HG03460 (cell line): ENCODE data around the gene SHMT1.
"Not testable (repeated sequence)": the region's sequence is repeated elsewhere in the genome, so short reads cannot be mapped to it uniquely, and the experiment has no call there.

ENCODE experiments used
- ATAC-seq: cut with Tn5 transposase; IDR thresholded peaks from one replicate; pipeline ENCODE4 v1.9.1; 2021; ENCODE audit not compliant: unreplicated experiment

SHMT1 gene

DNA sequence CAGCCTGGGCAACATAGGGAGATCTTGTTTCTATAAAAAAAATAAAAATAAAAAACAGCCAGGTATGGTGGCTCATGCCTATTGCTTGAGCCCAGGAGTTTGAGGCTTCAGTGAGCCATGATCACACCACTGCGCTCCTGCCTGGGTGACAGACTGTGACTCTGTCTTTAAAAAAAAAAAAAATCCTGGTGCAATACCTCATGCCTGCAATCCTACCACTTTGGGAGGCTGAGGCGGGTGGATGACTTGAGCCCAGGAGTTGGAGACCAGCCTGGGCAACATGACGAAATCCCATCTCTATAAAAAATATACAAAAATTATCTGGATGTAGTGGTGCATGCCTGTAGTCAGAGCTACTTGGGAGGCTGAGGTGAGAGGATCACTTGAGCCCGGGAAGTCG is 15.3 kb upstream of the SHMT1 start:
- not testable (repeated sequence) for ATAC-seq

- no peak for ATAC-seq
Observed at GRCh38 chr17:18378205-18378505, 14.8 kb upstream of the SHMT1 start.

DNA sequence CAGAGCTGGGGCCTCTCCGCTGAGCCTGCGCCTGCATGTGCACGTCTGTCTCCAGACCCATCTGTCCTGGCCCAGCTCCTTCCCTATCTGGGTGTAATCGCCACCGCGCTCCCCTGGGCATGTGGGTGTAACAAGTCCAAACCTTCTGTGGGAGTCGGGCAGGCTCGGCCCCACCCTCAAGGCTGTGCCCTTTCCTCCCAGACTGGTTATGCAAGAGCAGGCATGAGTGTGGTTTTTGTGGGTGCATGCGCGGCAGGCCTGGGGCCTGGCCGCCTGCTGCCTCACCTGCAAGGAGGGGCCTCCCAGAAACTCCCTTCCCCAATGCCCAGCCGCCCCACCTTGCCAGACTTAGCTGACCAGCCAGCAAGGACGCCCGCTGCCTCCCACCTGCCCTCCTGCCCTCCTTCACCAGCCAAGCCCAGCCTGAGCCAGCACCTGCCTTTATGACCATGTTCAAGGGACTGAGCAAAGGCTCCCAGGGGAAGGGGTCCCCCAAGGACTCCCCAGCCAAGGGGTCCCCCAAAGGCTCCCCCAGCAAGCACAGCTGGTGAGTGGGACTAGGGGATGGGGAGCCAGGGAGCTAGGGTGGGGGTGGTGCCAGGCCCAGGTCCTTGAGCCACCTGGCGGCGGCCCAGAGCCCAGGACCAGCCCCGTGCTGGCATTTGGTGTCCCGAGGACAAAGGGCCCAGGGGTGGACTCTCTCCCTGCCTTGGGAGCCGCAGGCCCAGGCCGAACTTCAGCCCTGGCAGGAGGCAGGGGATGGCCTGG is 14.3 kb upstream of the SHMT1 start, which contains the start of gene EVPLL:
Gene EVPLL, plus strand, starts transcription at position 342 of the 768 bp plus-strand sequence. CDS start 3,160 bp downstream, outside the sequence.
- no peak for ATAC-seq

DNA sequence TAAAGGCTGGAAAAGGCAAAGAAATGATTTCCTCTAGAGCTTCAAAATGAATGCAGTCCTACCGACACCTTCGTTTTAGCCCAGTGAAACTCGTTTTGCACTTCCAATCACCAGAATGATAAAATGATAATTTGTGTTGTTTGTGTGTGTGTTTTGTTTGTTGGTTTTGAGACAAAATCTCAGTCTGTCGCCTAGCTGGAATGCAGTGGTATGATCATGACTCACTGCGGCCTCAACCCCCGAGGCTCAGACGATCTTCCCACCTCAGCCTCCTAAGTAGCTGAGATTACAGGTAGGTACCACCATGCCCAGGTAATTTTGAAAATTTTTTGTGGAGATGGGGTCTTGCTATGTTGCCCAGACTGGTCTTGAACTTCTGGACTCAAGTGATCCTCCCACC is 10.9 kb upstream of the SHMT1 start:
- no peak for ATAC-seq

DNA sequence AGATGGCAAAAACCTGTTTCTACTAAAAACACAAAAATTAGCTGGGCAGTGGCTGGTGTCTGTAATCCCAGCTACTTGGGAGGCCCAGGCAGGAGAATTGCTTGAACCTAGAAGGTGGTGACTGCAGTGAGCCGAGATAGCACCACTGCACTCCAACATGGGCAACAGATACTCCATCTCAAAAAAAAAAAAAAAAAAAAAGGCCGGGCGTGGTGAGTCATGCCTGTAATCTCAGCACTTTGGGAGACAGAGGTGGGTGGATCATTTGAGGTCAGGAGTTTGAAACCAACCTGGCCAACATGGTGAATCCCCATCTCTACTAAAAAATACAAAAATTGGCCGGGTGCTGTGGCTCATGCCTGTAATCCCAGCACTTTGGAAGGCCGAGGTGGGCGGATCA is 9.8 kb upstream of the SHMT1 start:
- not testable (repeated sequence) for ATAC-seq

- ATAC-seq = no peak
Observed at GRCh38 chr17:18371455-18371854, 8.1 kb upstream of the SHMT1 start.

- ATAC-seq = no peak
Observed at GRCh38 chr17:18370761-18371160, 7.4 kb upstream of the SHMT1 start.

- ATAC-seq = no peak
Observed at GRCh38 chr17:18368946-18369345, 5.6 kb upstream of the SHMT1 start.

DNA sequence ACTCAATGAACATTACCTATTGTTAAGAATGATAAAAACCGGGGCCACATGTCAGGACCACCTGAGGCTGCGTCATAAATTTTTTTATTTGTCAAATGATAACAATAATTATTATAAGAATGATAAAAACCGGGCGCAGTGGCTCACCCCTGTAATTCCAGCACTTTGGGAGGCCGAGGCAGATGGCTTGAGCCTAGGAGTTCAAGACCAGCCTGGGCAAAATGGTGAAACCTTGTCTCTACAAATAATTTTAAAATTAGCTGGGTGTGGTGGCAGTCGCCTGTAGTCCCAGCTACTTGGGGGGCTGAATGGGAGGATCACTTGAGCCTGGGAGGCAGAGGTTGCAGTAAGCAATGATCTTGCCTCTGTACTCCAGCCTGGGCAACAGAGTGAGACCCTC is 816 bp upstream of the SHMT1 start:
- no peak for ATAC-seq

DNA sequence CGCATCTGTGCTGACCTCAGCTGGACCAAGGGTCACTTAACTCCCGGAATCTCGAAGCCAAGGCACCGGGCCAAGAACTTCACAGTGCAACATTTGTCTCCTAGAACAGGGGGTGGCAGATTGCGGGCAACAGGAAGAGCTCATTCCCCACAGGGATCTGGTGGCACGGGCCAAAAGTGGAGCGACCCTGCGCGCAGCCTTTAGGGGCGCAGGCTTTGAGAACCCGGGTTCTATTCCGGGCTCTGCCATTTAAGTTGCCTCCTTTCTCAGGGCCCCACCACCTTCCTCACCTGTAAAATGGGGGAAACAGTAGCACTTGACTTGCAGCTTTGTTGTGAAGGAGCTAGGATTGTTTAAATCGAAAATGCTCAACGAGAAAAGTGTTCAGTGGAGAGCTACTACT is 651 bp downstream of the SHMT1 start:
- no peak for ATAC-seq

DNA sequence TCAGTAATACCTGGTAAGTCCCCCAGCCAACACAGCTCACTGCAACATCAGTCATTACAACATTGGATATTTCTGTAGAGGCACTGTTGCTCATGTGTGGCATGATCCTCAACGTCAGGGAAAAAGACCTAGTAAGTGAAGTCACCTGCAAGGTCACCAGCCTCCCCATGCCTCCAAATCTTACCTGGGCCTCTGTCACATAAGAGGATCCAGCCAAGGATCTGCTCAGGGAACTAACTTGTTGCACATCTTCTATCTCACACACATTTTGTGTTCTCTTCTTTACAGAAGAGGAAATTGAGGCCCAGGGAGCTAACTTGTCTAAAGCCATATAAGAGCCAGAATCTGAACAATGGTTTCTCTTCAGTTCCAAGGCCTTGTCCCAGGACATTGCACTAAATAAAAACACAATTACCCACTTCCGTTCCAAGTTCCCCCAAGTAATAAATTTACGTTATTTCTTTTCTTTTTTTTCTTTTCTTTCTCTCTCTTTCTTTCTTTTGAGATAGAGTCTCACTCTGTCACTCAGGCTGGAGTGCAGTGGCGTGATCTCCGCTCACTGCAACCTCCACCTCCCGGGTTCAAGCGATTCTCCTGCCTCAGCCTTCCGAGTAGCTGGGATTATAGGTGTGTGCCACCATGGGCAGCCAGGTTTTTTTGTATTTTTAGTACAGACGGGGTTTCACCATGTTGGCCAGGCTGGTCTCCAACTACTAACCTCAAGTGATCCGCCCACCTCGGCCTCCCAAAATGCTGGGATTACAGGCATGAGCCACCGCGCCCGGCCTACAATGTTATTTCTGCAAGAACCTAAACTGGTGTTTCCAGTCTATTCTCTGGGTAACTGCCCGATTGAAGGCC is 1.3 kb downstream of the SHMT1 start:
- no peak for ATAC-seq

DNA sequence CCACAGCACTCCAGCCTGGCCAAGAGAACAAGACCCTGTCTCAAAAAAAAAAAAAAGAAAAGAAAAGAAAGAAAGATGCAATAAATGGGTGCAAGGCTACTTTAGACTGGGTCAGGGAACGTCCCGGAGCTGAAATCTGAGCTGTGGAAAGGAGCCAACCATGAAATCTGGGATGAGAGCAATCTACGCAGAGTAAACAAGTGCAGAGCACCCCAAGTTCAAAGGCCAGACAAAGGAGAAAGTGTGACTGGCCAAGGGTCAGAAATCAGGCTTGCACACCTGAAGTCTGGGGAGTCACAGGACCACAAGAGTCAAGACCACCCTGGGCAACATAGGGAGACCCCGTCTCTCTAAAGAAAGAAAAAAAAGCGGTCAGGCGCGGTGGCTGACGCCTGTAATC is 2.8 kb downstream of the SHMT1 start:
- ATAC-seq = no peak

- no peak for ATAC-seq
Observed at GRCh38 chr17:18356624-18357023, 6.7 kb downstream of the SHMT1 start.

- ATAC-seq = no peak
Observed at GRCh38 chr17:18353541-18353940, 9.8 kb downstream of the SHMT1 start.

GRCh38 chr17:18344021-18344420 is 19.3 kb downstream of the SHMT1 start:
- ATAC-seq = no peak

- no peak for ATAC-seq
Observed at GRCh38 chr17:18339933-18340332, 23.4 kb downstream of the SHMT1 start.

GRCh38 chr17:18338158-18338557 is 25.2 kb downstream of the SHMT1 start:
- not testable (repeated sequence) for ATAC-seq

GRCh38 chr17:18332909-18333489 is 30.4 kb downstream of the SHMT1 start:
- ATAC-seq = no peak

DNA sequence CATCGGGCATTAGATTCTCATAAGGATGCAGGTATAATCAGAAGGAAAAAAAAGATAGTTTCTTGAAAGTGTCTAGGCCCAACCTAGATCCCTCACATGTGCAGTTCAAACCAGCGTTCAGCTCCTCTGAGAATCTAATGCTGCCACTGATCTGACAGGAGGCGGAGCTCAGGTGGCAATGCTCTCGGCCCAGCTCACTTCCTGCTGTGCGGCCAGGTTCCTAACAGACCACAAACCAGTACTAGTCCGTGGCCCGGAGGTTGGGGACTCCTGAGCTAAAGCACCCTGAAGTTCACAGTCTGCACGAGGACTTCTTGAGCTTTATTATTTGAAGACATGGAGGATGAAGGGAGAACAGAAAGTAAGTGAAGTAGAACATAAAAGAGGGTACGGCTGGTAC is 31.5 kb downstream of the SHMT1 start:
- no peak for ATAC-seq

GRCh38 chr17:18328643-18329204 is 34.6 kb downstream of the SHMT1 start:
- ATAC-seq = no peak

DNA sequence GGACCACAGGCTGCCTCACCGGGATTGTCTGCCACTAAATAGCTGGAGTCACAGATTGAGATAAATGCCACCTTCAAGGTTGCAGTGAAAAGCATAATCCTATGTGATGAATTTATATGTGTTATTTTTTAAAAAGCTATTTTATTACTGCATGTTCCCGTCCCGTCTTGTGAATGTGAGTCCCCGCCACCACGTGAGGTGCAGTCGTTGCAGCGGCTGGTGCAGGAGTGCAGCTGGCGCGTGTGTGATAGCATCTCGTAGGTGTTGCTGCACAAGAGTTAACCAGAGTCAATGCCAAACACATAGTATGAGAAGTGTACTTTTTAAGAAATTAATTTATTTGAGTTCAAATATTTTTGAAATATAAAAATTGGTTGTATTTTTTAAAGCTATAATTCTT is 35.8 kb downstream of the SHMT1 start:
- ATAC-seq = no peak

- ATAC-seq = no peak
Observed at GRCh38 chr17:18327093-18327492, 36.3 kb downstream of the SHMT1 start.
